Kidney epithelial cell (primary cell): Measurements from ENCODE around the gene RXRA. TPM values are rescaled to one million over a fixed set of nuclear protein-coding genes. Genes with fewer than 3 reads are reported as not detected.

Source experiments
- DNase-seq: peaks from one replicate; pipeline ENCODE4 v3.0.0-alpha.2; 2010; ENCODE audit warnings: low read depth
- H3K27me3 ChIP-seq: 2 replicates; pipeline ENCODE4 v1.6.0; 2011; ENCODE audit warnings: low read length; ENCODE audit not compliant: control insufficient read depth, insufficient read depth
- H3K36me3 ChIP-seq: 2 replicates; pipeline ENCODE4 v1.5.1; 2011; ENCODE audit warnings: low read length; ENCODE audit not compliant: control insufficient read depth, insufficient read depth
- H3K4me3 ChIP-seq: 2 replicates; pipeline ENCODE4 v1.5.1; 2011; ENCODE audit warnings: low read depth, mild to moderate bottlenecking, control low read depth, low read length
- total RNA-seq: library from RNA; depleted of rRNA; stranded (reverse); fragments of >200 nt; gene quantifications from 2 replicates; pipeline ENCODE4 v1.2.3, GENCODE V29; 2015
- TF ChIP-seq, protein P1 (sequence below): IDR thresholded peaks from 2 replicates; pipeline ENCODE4 v1.5.1; 2011; ENCODE audit warnings: mild to moderate bottlenecking, moderate library complexity, low read length, control low read depth, inconsistent platforms; ENCODE audit not compliant: insufficient read depth, poor library complexity, severe bottlenecking

RXRA gene
- total RNA-seq, 1 donor from 2014 or later: 15.0 TPM

DNA sequence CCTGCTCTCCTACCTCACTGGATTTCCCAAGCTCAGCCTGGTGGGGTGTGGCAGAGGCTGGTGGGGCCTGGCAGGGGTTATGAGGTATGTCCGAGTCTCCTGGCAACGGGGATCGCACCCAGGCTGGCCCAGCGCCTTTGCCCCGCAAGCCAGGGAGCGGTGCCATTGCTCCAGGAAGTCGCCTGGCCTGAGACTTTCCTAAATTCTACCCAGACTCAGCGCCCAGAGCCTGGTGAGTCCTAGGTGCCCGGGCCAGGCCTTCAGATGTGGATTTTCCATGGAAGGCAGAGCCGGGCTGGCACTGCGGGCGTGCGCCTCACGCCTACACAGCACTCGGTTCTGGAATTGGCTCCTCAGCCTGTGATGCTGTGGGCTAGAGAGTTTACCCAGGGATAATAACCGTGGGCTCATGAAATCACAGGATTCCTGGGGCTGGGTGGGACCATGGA, 159.9 kb downstream of the RXRA start:
- TF ChIP-seq, protein P1, sequence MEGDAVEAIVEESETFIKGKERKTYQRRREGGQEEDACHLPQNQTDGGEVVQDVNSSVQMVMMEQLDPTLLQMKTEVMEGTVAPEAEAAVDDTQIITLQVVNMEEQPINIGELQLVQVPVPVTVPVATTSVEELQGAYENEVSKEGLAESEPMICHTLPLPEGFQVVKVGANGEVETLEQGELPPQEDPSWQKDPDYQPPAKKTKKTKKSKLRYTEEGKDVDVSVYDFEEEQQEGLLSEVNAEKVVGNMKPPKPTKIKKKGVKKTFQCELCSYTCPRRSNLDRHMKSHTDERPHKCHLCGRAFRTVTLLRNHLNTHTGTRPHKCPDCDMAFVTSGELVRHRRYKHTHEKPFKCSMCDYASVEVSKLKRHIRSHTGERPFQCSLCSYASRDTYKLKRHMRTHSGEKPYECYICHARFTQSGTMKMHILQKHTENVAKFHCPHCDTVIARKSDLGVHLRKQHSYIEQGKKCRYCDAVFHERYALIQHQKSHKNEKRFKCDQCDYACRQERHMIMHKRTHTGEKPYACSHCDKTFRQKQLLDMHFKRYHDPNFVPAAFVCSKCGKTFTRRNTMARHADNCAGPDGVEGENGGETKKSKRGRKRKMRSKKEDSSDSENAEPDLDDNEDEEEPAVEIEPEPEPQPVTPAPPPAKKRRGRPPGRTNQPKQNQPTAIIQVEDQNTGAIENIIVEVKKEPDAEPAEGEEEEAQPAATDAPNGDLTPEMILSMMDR: no peak
- H3K27me3 ChIP-seq: peaks cover 3% of the 10 kb centered on the region
- no peaks in the 10 kb centered on the region for H3K36me3 ChIP-seq
- DNase-seq: no peak
- no peak overlapping the region for H3K4me3 ChIP-seq

DNA sequence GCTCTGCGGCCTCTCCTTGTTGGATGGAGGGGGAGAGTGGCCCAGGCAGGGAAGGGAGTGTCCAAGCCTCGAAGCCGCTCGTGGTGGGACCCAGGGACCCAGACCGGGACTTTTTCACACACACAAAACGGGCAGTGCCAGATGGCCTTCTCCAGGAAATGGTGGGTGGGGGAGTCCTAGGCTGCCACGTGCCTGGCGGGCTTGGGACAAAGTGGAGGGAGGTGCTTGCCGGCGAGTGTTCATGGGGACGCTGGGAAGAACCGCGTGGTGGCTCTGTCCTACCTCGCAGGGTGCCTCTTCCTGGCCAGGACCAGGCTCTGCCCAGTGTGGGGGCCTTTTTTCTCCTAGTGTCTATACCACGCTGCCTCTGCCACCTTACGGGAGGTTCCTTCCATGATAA, 160.3 kb downstream of the RXRA start:
- TF ChIP-seq, protein P1: no peak
- Histone ChIP-seq H3K36me3 (no peaks in the 10 kb centered on the region), H3K27me3 (peaks cover 3% of the 10 kb centered on the region), H3K4me3 (no peak overlapping the region)
- no peak for DNase-seq

Other genes starting within 250 kb of the RXRA start
- gene WDR5, start 190.4 kb upstream of the RXRA start, total RNA-seq: 28.3 and 28.8 TPM in 2 replicates
- not detected in 2 replicates for gene RNU6ATAC, start 161.9 kb upstream of the RXRA start, total RNA-seq